Measurements from ENCODE around the gene C16orf90.

The C16orf90 gene

DNA sequence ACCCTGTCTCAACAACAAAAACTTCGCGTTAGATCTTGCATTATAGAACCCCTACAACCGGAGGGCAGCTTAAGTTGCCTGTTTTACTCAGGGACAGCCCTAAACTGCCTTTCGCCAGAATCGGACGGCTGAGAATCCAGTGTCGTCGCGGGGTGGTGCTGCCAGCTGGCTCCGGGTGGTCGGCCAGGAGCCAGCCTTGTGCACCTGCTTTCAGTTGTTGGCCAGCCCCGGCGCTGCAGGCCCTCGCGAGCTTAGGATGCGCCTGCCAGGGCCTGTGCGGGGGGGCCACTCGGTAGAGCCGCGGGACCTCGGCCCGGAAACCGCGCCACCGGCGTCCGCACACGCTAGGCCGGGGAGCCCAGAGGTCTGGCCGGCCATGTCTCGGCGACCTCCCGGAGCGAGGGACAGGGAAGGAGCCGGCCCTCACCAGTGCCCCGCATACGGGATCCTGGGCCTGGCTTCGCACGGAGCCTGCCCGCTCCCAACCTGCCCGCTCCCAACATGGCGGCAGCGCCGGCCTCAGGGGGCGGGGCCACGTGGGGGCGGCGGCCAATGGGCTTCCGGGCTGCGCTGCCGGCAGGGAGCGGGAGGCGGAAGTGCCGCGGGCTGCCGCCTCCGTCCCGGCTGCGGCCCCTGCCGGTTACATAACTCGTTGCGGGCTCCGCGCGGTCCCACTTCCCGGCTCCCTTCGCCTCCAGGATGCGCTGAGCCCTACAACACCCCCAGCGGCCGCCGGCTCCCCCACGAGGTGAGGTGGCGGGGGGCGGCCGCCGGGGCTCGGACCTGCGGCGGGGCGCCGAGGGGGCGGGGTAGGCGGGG lies 37.6 kb downstream of the C16orf90 start:
- H3K79me2 ChIP-seq (ENCODE audit: insufficient read depth, low read length): peaks cover 45% of the 10 kb centered on the region
- peak overlapping the region; percentile 64 for H3K27ac ChIP-seq (ENCODE audit: low read depth, low read length)
- peak overlapping the region; percentile 69 for H2AFZ ChIP-seq (ENCODE audit: low read depth, low read length, severe bottlenecking)
- H4K20me1 ChIP-seq (ENCODE audit: low read depth, low read length): peaks cover 3% of the 10 kb centered on the region; the same call in 1 of the 2 replicates
- H3K9ac ChIP-seq (ENCODE audit: low read length): peak overlapping the region; percentile 80
- H3F3A ChIP-seq (ENCODE audit: insufficient read depth): peaks cover 15% of the 10 kb centered on the region
- TF ChIP-seq, protein P1, sequence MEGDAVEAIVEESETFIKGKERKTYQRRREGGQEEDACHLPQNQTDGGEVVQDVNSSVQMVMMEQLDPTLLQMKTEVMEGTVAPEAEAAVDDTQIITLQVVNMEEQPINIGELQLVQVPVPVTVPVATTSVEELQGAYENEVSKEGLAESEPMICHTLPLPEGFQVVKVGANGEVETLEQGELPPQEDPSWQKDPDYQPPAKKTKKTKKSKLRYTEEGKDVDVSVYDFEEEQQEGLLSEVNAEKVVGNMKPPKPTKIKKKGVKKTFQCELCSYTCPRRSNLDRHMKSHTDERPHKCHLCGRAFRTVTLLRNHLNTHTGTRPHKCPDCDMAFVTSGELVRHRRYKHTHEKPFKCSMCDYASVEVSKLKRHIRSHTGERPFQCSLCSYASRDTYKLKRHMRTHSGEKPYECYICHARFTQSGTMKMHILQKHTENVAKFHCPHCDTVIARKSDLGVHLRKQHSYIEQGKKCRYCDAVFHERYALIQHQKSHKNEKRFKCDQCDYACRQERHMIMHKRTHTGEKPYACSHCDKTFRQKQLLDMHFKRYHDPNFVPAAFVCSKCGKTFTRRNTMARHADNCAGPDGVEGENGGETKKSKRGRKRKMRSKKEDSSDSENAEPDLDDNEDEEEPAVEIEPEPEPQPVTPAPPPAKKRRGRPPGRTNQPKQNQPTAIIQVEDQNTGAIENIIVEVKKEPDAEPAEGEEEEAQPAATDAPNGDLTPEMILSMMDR (IDR thresholded peaks at IDR 0.05; ENCODE audit: insufficient read depth, low read length, poor library complexity, severe bottlenecking): no peak
- TF ChIP-seq EZH2phosphoT487 (conservative IDR thresholded peaks at IDR 0.05; ENCODE audit: low read length): no peak
- peak overlapping the region; percentile 77 for H3K4me3 ChIP-seq (ENCODE audit: insufficient read depth, low read length, poor library complexity, severe bottlenecking)
- H3K4me2 ChIP-seq (ENCODE audit: low read depth, low read length, poor library complexity, severe bottlenecking): peak overlapping the region; percentile 96
- no peaks in the 10 kb centered on the region for H3K9me3 ChIP-seq (ENCODE audit: insufficient read depth, low read length)
- H3K27me3 ChIP-seq (ENCODE audit: low read length): no peaks in the 10 kb centered on the region
- H3K9me2 ChIP-seq (replicated peaks; ENCODE audit: insufficient read depth, low read length): no peaks in the 10 kb centered on the region
- no peaks in the 10 kb centered on the region for H3K36me3 ChIP-seq (ENCODE audit: low read length)

DNA sequence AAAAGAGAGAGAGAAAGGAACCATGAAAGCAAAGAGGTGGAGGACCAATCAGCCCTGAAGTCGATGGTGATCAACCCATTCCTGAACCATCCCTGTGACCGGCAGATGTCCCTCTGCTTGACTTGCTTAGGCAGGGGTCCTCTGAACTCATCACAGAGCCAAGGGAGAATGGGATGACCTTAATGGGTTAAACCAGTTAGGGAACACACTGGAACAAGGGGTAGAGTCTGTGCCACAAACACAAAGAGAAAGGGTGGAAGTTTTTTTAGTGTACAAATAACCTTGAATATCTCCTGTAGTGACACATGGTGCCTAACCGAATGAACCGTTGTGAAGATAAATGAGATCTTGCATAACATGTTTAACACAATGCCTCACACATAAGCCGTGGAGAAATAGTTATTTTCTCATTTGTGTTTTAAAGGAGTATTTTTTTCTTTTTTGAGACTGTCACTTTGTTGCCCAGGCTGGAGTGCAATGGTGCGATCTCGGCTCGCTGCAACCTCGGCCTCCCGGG lies 40.6 kb downstream of the C16orf90 start:
- H3K4me3 ChIP-seq (ENCODE audit: insufficient read depth, low read length, poor library complexity, severe bottlenecking): no peak overlapping the region
- H3K36me3 ChIP-seq (ENCODE audit: low read length): no peaks in the 10 kb centered on the region
- H3K9ac ChIP-seq (ENCODE audit: low read length): no peak overlapping the region
- TF ChIP-seq, protein P1 (IDR thresholded peaks at IDR 0.05; ENCODE audit: insufficient read depth, low read length, poor library complexity, severe bottlenecking): no peak
- TF ChIP-seq EZH2phosphoT487 (conservative IDR thresholded peaks at IDR 0.05; ENCODE audit: low read length): no peak
- H2AFZ ChIP-seq (ENCODE audit: low read depth, low read length, severe bottlenecking): no peak overlapping the region
- no peaks in the 10 kb centered on the region for H3K9me2 ChIP-seq (replicated peaks; ENCODE audit: insufficient read depth, low read length)
- H3F3A ChIP-seq (ENCODE audit: insufficient read depth): peaks cover 15% of the 10 kb centered on the region
- no peaks in the 10 kb centered on the region for H3K9me3 ChIP-seq (ENCODE audit: insufficient read depth, low read length)
- no peak overlapping the region for H3K27ac ChIP-seq (ENCODE audit: low read depth, low read length)
- no peaks in the 10 kb centered on the region; the same call in 1 of the 2 replicates for H4K20me1 ChIP-seq (ENCODE audit: low read depth, low read length)
- H3K4me2 ChIP-seq (ENCODE audit: low read depth, low read length, poor library complexity, severe bottlenecking): no peak overlapping the region
- H3K79me2 ChIP-seq (ENCODE audit: insufficient read depth, low read length): peaks cover 15% of the 10 kb centered on the region
- no peaks in the 10 kb centered on the region for H3K27me3 ChIP-seq (ENCODE audit: low read length)

DNA sequence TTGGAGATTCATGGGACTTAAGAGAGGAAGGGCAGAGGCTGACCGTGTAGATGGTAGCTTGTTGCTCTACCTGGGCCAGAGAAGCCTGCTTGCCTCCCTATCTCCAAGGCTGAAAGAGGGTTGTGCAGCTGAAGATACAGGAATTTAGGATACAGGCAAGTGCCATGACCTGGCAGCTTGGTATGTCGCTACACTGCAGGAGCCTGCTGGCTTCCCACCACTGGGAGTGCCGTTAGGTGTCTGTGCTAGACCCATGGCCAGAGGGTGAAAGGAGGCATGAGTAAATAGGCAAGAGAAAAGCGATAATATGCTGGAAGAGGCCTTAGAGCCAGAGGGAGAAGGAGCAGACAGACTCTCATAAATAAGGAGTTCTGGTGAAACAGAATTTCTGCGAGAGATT lies 41.2 kb downstream of the C16orf90 start:
- no peak overlapping the region for H3K4me2 ChIP-seq (ENCODE audit: low read depth, low read length, poor library complexity, severe bottlenecking)
- H3K9me3 ChIP-seq (ENCODE audit: insufficient read depth, low read length): no peaks in the 10 kb centered on the region
- no peaks in the 10 kb centered on the region for H3K36me3 ChIP-seq (ENCODE audit: low read length)
- no peaks in the 10 kb centered on the region for H3K9me2 ChIP-seq (replicated peaks; ENCODE audit: insufficient read depth, low read length)
- TF ChIP-seq EZH2phosphoT487 (conservative IDR thresholded peaks at IDR 0.05; ENCODE audit: low read length): no peak
- TF ChIP-seq, protein P1 (IDR thresholded peaks at IDR 0.05; ENCODE audit: insufficient read depth, low read length, poor library complexity, severe bottlenecking): no peak
- H3K4me3 ChIP-seq (ENCODE audit: insufficient read depth, low read length, poor library complexity, severe bottlenecking): no peak overlapping the region
- H3F3A ChIP-seq (ENCODE audit: insufficient read depth): peaks cover 11% of the 10 kb centered on the region
- no peaks in the 10 kb centered on the region for H4K20me1 ChIP-seq (ENCODE audit: low read depth, low read length)
- H3K9ac ChIP-seq (ENCODE audit: low read length): no peak overlapping the region
- no peaks in the 10 kb centered on the region for H3K27me3 ChIP-seq (ENCODE audit: low read length)
- no peak overlapping the region for H2AFZ ChIP-seq (ENCODE audit: low read depth, low read length, severe bottlenecking)
- H3K27ac ChIP-seq (ENCODE audit: low read depth, low read length): no peak overlapping the region
- H3K79me2 ChIP-seq (ENCODE audit: insufficient read depth, low read length): peaks cover 9% of the 10 kb centered on the region
